ENCODE results near the gene MYO16. TPM values are rescaled to one million over a fixed set of nuclear protein-coding genes. Genes with fewer than 3 reads are reported as not detected.
"Not testable (repeated sequence)": the region's sequence is repeated elsewhere in the genome, so short reads cannot be mapped to it uniquely, and the experiment has no call there.

MYO16 gene
- total and polyA plus RNA-seq, 2 donors, result 0.16 to 0.19 TPM

- WGBS, result 87% methylated on average over 7 of the region's 7 CpGs
- DNase-seq (ENCODE audit: low read depth in 6 of 9, low spot score in 9 of 9), result no peak
- Histone ChIP-seq H3K36me3 (ENCODE audit: control insufficient read depth in 2 of 2, insufficient read depth in 2 of 2, low read length in 1 of 2) (no peaks in the 10 kb centered on the region), H3K4me3 (ENCODE audit: low read length in 2 of 2) (no peak overlapping the region), H3K27ac (ENCODE audit: low read depth in 1 of 2, low read length in 1 of 2) (no peak overlapping the region), H3K9me3 (ENCODE audit: control insufficient read depth in 2 of 2, insufficient read depth in 1 of 2, low read length in 1 of 2) (no peaks in the 10 kb centered on the region), H3K4me1 (ENCODE audit: control insufficient read depth in 2 of 2, insufficient read depth in 2 of 2, low read length in 2 of 2) (no peaks in the 10 kb centered on the region), H3K27me3 (ENCODE audit: control insufficient read depth in 2 of 2, insufficient read depth in 1 of 2, low read length in 1 of 2) (no peaks in the 10 kb centered on the region)
These were observed 273.2 kb downstream of the MYO16 start for GRCh38 chr13:108902405-108903155.

GRCh38 chr13:108903613-108904012 is 274.2 kb downstream of the MYO16 start:
- Histone ChIP-seq H3K27ac (ENCODE audit: low read depth in 1 of 2, low read length in 1 of 2) (no peak overlapping the region), H3K36me3 (ENCODE audit: control insufficient read depth in 2 of 2, insufficient read depth in 2 of 2, low read length in 1 of 2) (no peaks in the 10 kb centered on the region), H3K27me3 (ENCODE audit: control insufficient read depth in 2 of 2, insufficient read depth in 1 of 2, low read length in 1 of 2) (no peaks in the 10 kb centered on the region), H3K9me3 (ENCODE audit: control insufficient read depth in 2 of 2, insufficient read depth in 1 of 2, low read length in 1 of 2) (no peaks in the 10 kb centered on the region), H3K4me1 (ENCODE audit: control insufficient read depth in 2 of 2, insufficient read depth in 2 of 2, low read length in 2 of 2) (no peaks in the 10 kb centered on the region), H3K4me3 (ENCODE audit: low read length in 2 of 2) (no peak overlapping the region)
- DNase-seq (ENCODE audit: low read depth in 6 of 9, low spot score in 9 of 9), result no peak
- 88% methylated on average over 1 of the region's 1 CpG for WGBS

- Histone ChIP-seq H3K27ac (ENCODE audit: low read depth in 1 of 2, low read length in 1 of 2) (no peak overlapping the region), H3K4me3 (ENCODE audit: low read length in 2 of 2) (no peak overlapping the region), H3K27me3 (ENCODE audit: control insufficient read depth in 2 of 2, insufficient read depth in 1 of 2, low read length in 1 of 2) (no peaks in the 10 kb centered on the region), H3K4me1 (ENCODE audit: control insufficient read depth in 2 of 2, insufficient read depth in 2 of 2, low read length in 2 of 2) (peaks cover 0 to 6% of the 10 kb centered on the region in 2 donors), H3K36me3 (ENCODE audit: control insufficient read depth in 2 of 2, insufficient read depth in 2 of 2, low read length in 1 of 2) (no peaks in the 10 kb centered on the region), H3K9me3 (ENCODE audit: control insufficient read depth in 2 of 2, insufficient read depth in 1 of 2, low read length in 1 of 2) (no peaks in the 10 kb centered on the region)
- no peak for DNase-seq (ENCODE audit: low read depth in 6 of 9, low spot score in 9 of 9)
- 97% methylated on average over 2 of the region's 2 CpGs for WGBS
These were observed 282.4 kb downstream of the MYO16 start for GRCh38 chr13:108911807-108912206.

GRCh38 chr13:108913731-108914130 is 284.3 kb downstream of the MYO16 start:
- DNase-seq (ENCODE audit: low read depth in 6 of 9, low spot score in 9 of 9); H3K9me3 ChIP-seq (ENCODE audit: control insufficient read depth in 2 of 2, insufficient read depth in 1 of 2, low read length in 1 of 2); H3K27me3 ChIP-seq (ENCODE audit: control insufficient read depth in 2 of 2, insufficient read depth in 1 of 2, low read length in 1 of 2); H3K4me3 ChIP-seq (ENCODE audit: low read length in 2 of 2); H3K4me1 ChIP-seq (ENCODE audit: control insufficient read depth in 2 of 2, insufficient read depth in 2 of 2, low read length in 2 of 2); H3K27ac ChIP-seq (ENCODE audit: low read depth in 1 of 2, low read length in 1 of 2); H3K36me3 ChIP-seq (ENCODE audit: control insufficient read depth in 2 of 2, insufficient read depth in 2 of 2, low read length in 1 of 2): not testable (repeated sequence)
- 44% methylated on average over 4 of the region's 4 CpGs for WGBS

- Histone ChIP-seq H3K27ac (ENCODE audit: low read depth in 1 of 2, low read length in 1 of 2) (no peak overlapping the region), H3K9me3 (ENCODE audit: control insufficient read depth in 2 of 2, insufficient read depth in 1 of 2, low read length in 1 of 2) (no peaks in the 10 kb centered on the region), H3K4me1 (ENCODE audit: control insufficient read depth in 2 of 2, insufficient read depth in 2 of 2, low read length in 2 of 2) (peaks cover 0 to 6% of the 10 kb centered on the region in 2 donors), H3K36me3 (ENCODE audit: control insufficient read depth in 2 of 2, insufficient read depth in 2 of 2, low read length in 1 of 2) (no peaks in the 10 kb centered on the region), H3K4me3 (ENCODE audit: low read length in 2 of 2) (no peak overlapping the region), H3K27me3 (ENCODE audit: control insufficient read depth in 2 of 2, insufficient read depth in 1 of 2, low read length in 1 of 2) (no peaks in the 10 kb centered on the region)
- 28% methylated on average over 7 of the region's 7 CpGs for WGBS
- DNase-seq (ENCODE audit: low read depth in 6 of 9, low spot score in 9 of 9), result peak in 1 of 9 donors; percentile 12
These were observed 285.8 kb downstream of the MYO16 start for GRCh38 chr13:108915095-108915633.

GRCh38 chr13:108915634-108916512 is 286.5 kb downstream of the MYO16 start:
- 18% methylated on average over 9 of the region's 9 CpGs for WGBS
- no peak overlapping the region for H3K4me3 ChIP-seq (ENCODE audit: low read length in 2 of 2)
- H3K36me3 ChIP-seq (ENCODE audit: control insufficient read depth in 2 of 2, insufficient read depth in 2 of 2, low read length in 1 of 2), result no peaks in the 10 kb centered on the region
- H3K27me3 ChIP-seq (ENCODE audit: control insufficient read depth in 2 of 2, insufficient read depth in 1 of 2, low read length in 1 of 2), result no peaks in the 10 kb centered on the region
- H3K27ac ChIP-seq (ENCODE audit: low read depth in 1 of 2, low read length in 1 of 2), result peak overlapping the region in 1 of 2 donors; percentile 11
- no peaks in the 10 kb centered on the region for H3K9me3 ChIP-seq (ENCODE audit: control insufficient read depth in 2 of 2, insufficient read depth in 1 of 2, low read length in 1 of 2)
- DNase-seq (ENCODE audit: low read depth in 6 of 9, low spot score in 9 of 9), result peak in 8 of 9 donors; percentile 11 to 73 (median 46)
- peaks cover 0 to 6% of the 10 kb centered on the region in 2 donors for H3K4me1 ChIP-seq (ENCODE audit: control insufficient read depth in 2 of 2, insufficient read depth in 2 of 2, low read length in 2 of 2)

- Histone ChIP-seq H3K36me3 (ENCODE audit: control insufficient read depth in 2 of 2, insufficient read depth in 2 of 2, low read length in 1 of 2) (no peaks in the 10 kb centered on the region), H3K4me1 (ENCODE audit: control insufficient read depth in 2 of 2, insufficient read depth in 2 of 2, low read length in 2 of 2) (peaks cover 0 to 6% of the 10 kb centered on the region in 2 donors), H3K9me3 (ENCODE audit: control insufficient read depth in 2 of 2, insufficient read depth in 1 of 2, low read length in 1 of 2) (no peaks in the 10 kb centered on the region), H3K27me3 (ENCODE audit: control insufficient read depth in 2 of 2, insufficient read depth in 1 of 2, low read length in 1 of 2) (no peaks in the 10 kb centered on the region), H3K4me3 (ENCODE audit: low read length in 2 of 2) (no peak overlapping the region), H3K27ac (ENCODE audit: low read depth in 1 of 2, low read length in 1 of 2) (no peak overlapping the region)
- WGBS, result 77% methylated on average over 3 of the region's 3 CpGs
- no peak for DNase-seq (ENCODE audit: low read depth in 6 of 9, low spot score in 9 of 9)
These were observed 288.2 kb downstream of the MYO16 start for GRCh38 chr13:108917581-108917980.

- no peak for DNase-seq (ENCODE audit: low read depth in 6 of 9, low spot score in 9 of 9)
- H3K4me1 ChIP-seq (ENCODE audit: control insufficient read depth in 2 of 2, insufficient read depth in 2 of 2, low read length in 2 of 2), result peaks cover 0 to 6% of the 10 kb centered on the region in 2 donors
- no peaks in the 10 kb centered on the region for H3K27me3 ChIP-seq (ENCODE audit: control insufficient read depth in 2 of 2, insufficient read depth in 1 of 2, low read length in 1 of 2)
- no peak overlapping the region for H3K4me3 ChIP-seq (ENCODE audit: low read length in 2 of 2)
- no peaks in the 10 kb centered on the region for H3K36me3 ChIP-seq (ENCODE audit: control insufficient read depth in 2 of 2, insufficient read depth in 2 of 2, low read length in 1 of 2)
- WGBS, result 94% methylated on average over 11 of the region's 11 CpGs
- no peak overlapping the region for H3K27ac ChIP-seq (ENCODE audit: low read depth in 1 of 2, low read length in 1 of 2)
- H3K9me3 ChIP-seq (ENCODE audit: control insufficient read depth in 2 of 2, insufficient read depth in 1 of 2, low read length in 1 of 2), result no peaks in the 10 kb centered on the region
These were observed 289.9 kb downstream of the MYO16 start for GRCh38 chr13:108919036-108919907.
